GM12878 (cell line): ENCODE measurements around the gene MXD4. TPM values are rescaled to one million over a fixed set of nuclear protein-coding genes. Genes with fewer than 3 reads are reported as not detected.

Experiments used
- BRCA1 ChIP-seq: IDR thresholded peaks from 2 replicates; pipeline ENCODE4 v1.6.1; 2011; ENCODE audit warnings: low read depth, low read length, improper control_type of control experiment
- CREB1 ChIP-seq: IDR thresholded peaks from 2 replicates; pipeline ENCODE4 v1.6.1; 2012; ENCODE audit warnings: low read depth, mild to moderate bottlenecking, inconsistent platforms
- EP300 ChIP-seq, 2 experiments: fragments of 150-350 bp in 1 of 2; IDR thresholded peaks; 2 replicates each; pipeline ENCODE4 v1.6.1; 2011 to 2012; ENCODE audit warnings: low read depth in 2 of 2, low read length in 2 of 2, borderline replicate concordance in 1 of 2, improper control_type of control experiment in 1 of 2, inconsistent platforms in 1 of 2; ENCODE audit not compliant: control insufficient read depth in 1 of 2
- FOXK2 ChIP-seq: fragments of 450-650 bp; IDR thresholded peaks from 2 replicates; pipeline ENCODE4 v1.6.1; 2017; ENCODE audit warnings: mild to moderate bottlenecking, moderate library complexity
- GATAD2B ChIP-seq: fragments of 450-650 bp; conservative IDR thresholded peaks from 2 replicates; pipeline ENCODE4 v1.6.1; 2017; ENCODE audit warnings: low read depth, mild to moderate bottlenecking, moderate library complexity
- NFXL1 ChIP-seq: fragments of 450-650 bp; IDR thresholded peaks from 2 replicates; pipeline ENCODE4 v1.6.1; 2017; ENCODE audit warnings: antibody characterized with exemption, mild to moderate bottlenecking, borderline replicate concordance
- NR2C1 ChIP-seq: fragments of 450-650 bp; IDR thresholded peaks from 2 replicates; pipeline ENCODE4 v1.6.1; 2017; ENCODE audit warnings: antibody characterized with exemption, mild to moderate bottlenecking, moderate library complexity
- PAX5 ChIP-seq: IDR thresholded peaks from 2 replicates; pipeline ENCODE4 v1.6.1; 2011; ENCODE audit warnings: low read depth, low read length, borderline replicate concordance
- PBX3 ChIP-seq: IDR thresholded peaks from 2 replicates; pipeline ENCODE4 v1.6.1; 2011; ENCODE audit warnings: mild to moderate bottlenecking, low read depth, low read length, moderate library complexity; ENCODE audit not compliant: insufficient replicate concordance
- POLR2AphosphoS5 ChIP-seq: IDR thresholded peaks from 2 replicates; pipeline ENCODE4 v1.6.1; 2011; ENCODE audit warnings: mild to moderate bottlenecking, low read length, inconsistent platforms
- RELA ChIP-seq: fragments of 450-650 bp; IDR thresholded peaks from 2 replicates; pipeline ENCODE4 v1.8.0; 2014; ENCODE audit warnings: borderline replicate concordance; ENCODE audit not compliant: partially characterized antibody
- SPI1 ChIP-seq: IDR thresholded peaks from 2 replicates; pipeline ENCODE4 v1.6.1; 2011; ENCODE audit warnings: low read depth, mild to moderate bottlenecking, low read length, moderate library complexity, borderline replicate concordance; ENCODE audit not compliant: insufficient read depth
- SRF ChIP-seq, 2 experiments: IDR thresholded peaks; 2 replicates each; pipeline ENCODE4 v1.6.1; 2011; ENCODE audit warnings: low read depth in 2 of 2, low read length in 2 of 2, mild to moderate bottlenecking in 1 of 2, moderate library complexity in 1 of 2
- TCF12 ChIP-seq: IDR thresholded peaks from 2 replicates; pipeline ENCODE4 v1.6.1; 2011; ENCODE audit warnings: low read depth, mild to moderate bottlenecking, low read length
- YY1 ChIP-seq: IDR thresholded peaks from 2 replicates; pipeline ENCODE4 v1.6.1; 2011; ENCODE audit warnings: low read depth, mild to moderate bottlenecking, low read length
- polyA plus RNA-seq, 11 experiments: library from polyadenylated mRNA; depleted of rRNA in 4 of 11; unstranded in 6 of 11; stranded (reverse) in 5 of 11; fragments of >200 nt; fragmentation: Nextera tagmentation in 4 of 11; fragmentation: Illumina TruSeq in 1 of 11; extraction: Ambion mirVana in 4 of 11; extraction: Trizol in 1 of 11; gene quantifications; 1 replicate in 1 of 11; 2 replicates in 10 of 11; pipeline versions ENCODE4 v1.2.1 to v1.2.3, GENCODE V29; 2011 to 2016; ENCODE audit warnings: inconsistent platforms in 2 of 11, missing spikeins in 2 of 11, low read depth in 1 of 11
- total RNA-seq, 4 experiments: library from RNA; depleted of rRNA in 3 of 4; stranded (reverse); fragments of >200 nt in 3 of 4; fragmentation: Illumina TruSeq in 1 of 4; extraction: Trizol in 1 of 4; gene quantifications; 2 replicates each; pipeline versions ENCODE4 v1.2.1 to v1.2.3, GENCODE V29; 2013 to 2021
- TF ChIP-seq, protein P1 (sequence below): IDR thresholded peaks from 2 replicates; pipeline ENCODE4 v1.6.1; 2012; ENCODE audit warnings: improper control_type of control experiment, low read depth, low read length; ENCODE audit not compliant: insufficient replicate concordance
- TF ChIP-seq, protein P2 (sequence below): IDR thresholded peaks from 2 replicates; pipeline ENCODE4 v1.6.1; 2011; ENCODE audit warnings: low read depth, low read length, improper control_type of control experiment, borderline replicate concordance
- TF ChIP-seq, protein P3 (sequence below): IDR thresholded peaks from 2 replicates; pipeline ENCODE4 v1.6.1; 2012; ENCODE audit warnings: mild to moderate bottlenecking, low read depth, low read length
- TF ChIP-seq, protein P4 (sequence below): fragments of 450-650 bp; IDR thresholded peaks from 2 replicates; pipeline ENCODE4 v1.6.1; 2014; ENCODE audit warnings: mild to moderate bottlenecking

MXD4 gene
- total and polyA plus RNA-seq, 10 of the 15 experiments (the other 5 are each of a cell fraction or from before 2014, with no cell fraction given) = 0.21 to 25.6 (median 5.2) TPM

DNA sequence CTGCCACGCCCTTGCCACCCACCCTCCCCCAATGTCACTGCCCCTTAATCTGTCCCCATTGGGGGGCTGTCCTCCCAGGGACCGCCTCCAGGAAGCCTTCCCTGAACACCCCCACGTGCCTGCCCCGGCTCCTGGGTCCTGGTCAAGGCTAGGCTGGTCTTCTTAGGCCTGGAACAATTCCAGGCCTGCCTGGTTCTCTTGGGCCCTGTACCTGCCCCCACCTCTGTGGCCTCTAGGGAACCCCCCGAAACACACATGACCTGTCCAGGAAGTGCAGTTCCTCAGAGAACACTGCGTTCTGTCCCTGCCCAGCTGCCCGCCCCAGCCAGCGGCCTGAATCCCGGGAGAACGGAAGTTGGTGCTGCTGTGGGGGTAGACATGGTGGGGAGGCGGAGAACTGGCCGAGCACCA, 5.1 kb downstream of the MXD4 start (continued):
- TF ChIP-seq, protein P1, sequence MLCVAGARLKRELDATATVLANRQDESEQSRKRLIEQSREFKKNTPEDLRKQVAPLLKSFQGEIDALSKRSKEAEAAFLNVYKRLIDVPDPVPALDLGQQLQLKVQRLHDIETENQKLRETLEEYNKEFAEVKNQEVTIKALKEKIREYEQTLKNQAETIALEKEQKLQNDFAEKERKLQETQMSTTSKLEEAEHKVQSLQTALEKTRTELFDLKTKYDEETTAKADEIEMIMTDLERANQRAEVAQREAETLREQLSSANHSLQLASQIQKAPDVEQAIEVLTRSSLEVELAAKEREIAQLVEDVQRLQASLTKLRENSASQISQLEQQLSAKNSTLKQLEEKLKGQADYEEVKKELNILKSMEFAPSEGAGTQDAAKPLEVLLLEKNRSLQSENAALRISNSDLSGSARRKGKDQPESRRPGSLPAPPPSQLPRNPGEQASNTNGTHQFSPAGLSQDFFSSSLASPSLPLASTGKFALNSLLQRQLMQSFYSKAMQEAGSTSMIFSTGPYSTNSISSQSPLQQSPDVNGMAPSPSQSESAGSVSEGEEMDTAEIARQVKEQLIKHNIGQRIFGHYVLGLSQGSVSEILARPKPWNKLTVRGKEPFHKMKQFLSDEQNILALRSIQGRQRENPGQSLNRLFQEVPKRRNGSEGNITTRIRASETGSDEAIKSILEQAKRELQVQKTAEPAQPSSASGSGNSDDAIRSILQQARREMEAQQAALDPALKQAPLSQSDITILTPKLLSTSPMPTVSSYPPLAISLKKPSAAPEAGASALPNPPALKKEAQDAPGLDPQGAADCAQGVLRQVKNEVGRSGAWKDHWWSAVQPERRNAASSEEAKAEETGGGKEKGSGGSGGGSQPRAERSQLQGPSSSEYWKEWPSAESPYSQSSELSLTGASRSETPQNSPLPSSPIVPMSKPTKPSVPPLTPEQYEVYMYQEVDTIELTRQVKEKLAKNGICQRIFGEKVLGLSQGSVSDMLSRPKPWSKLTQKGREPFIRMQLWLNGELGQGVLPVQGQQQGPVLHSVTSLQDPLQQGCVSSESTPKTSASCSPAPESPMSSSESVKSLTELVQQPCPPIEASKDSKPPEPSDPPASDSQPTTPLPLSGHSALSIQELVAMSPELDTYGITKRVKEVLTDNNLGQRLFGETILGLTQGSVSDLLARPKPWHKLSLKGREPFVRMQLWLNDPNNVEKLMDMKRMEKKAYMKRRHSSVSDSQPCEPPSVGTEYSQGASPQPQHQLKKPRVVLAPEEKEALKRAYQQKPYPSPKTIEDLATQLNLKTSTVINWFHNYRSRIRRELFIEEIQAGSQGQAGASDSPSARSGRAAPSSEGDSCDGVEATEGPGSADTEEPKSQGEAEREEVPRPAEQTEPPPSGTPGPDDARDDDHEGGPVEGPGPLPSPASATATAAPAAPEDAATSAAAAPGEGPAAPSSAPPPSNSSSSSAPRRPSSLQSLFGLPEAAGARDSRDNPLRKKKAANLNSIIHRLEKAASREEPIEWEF = no peak
- TF ChIP-seq CREB1 (no peak), NR2C1 (0 out of 2 replicates have a peak, but pooled peaks have one; percentile 3), TCF12 (no peak), SPI1 (peak; percentile 38; the same call in 1 of the 2 replicates), GATAD2B (no peak), PAX5 (no peak), EP300 (IDR thresholded peaks at IDR 0.05; ENCODE audit: borderline replicate concordance in 1 of 2, control insufficient read depth in 1 of 2, low read depth in 2 of 2, low read length in 2 of 2) (no peak), FOXK2 (no peak), POLR2AphosphoS5 (no peak), YY1 (no peak), SRF (IDR thresholded peaks at IDR 0.05; ENCODE audit: low read depth in 2 of 2, low read length in 2 of 2) (no peak), PBX3 (no peak), RELA (no peak), NFXL1 (no peak), BRCA1 (no peak)
- TF ChIP-seq, protein P2, sequence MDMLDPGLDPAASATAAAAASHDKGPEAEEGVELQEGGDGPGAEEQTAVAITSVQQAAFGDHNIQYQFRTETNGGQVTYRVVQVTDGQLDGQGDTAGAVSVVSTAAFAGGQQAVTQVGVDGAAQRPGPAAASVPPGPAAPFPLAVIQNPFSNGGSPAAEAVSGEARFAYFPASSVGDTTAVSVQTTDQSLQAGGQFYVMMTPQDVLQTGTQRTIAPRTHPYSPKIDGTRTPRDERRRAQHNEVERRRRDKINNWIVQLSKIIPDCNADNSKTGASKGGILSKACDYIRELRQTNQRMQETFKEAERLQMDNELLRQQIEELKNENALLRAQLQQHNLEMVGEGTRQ = no peak
- TF ChIP-seq, protein P3, sequence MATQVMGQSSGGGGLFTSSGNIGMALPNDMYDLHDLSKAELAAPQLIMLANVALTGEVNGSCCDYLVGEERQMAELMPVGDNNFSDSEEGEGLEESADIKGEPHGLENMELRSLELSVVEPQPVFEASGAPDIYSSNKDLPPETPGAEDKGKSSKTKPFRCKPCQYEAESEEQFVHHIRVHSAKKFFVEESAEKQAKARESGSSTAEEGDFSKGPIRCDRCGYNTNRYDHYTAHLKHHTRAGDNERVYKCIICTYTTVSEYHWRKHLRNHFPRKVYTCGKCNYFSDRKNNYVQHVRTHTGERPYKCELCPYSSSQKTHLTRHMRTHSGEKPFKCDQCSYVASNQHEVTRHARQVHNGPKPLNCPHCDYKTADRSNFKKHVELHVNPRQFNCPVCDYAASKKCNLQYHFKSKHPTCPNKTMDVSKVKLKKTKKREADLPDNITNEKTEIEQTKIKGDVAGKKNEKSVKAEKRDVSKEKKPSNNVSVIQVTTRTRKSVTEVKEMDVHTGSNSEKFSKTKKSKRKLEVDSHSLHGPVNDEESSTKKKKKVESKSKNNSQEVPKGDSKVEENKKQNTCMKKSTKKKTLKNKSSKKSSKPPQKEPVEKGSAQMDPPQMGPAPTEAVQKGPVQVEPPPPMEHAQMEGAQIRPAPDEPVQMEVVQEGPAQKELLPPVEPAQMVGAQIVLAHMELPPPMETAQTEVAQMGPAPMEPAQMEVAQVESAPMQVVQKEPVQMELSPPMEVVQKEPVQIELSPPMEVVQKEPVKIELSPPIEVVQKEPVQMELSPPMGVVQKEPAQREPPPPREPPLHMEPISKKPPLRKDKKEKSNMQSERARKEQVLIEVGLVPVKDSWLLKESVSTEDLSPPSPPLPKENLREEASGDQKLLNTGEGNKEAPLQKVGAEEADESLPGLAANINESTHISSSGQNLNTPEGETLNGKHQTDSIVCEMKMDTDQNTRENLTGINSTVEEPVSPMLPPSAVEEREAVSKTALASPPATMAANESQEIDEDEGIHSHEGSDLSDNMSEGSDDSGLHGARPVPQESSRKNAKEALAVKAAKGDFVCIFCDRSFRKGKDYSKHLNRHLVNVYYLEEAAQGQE = no peak
- TF ChIP-seq, protein P4, sequence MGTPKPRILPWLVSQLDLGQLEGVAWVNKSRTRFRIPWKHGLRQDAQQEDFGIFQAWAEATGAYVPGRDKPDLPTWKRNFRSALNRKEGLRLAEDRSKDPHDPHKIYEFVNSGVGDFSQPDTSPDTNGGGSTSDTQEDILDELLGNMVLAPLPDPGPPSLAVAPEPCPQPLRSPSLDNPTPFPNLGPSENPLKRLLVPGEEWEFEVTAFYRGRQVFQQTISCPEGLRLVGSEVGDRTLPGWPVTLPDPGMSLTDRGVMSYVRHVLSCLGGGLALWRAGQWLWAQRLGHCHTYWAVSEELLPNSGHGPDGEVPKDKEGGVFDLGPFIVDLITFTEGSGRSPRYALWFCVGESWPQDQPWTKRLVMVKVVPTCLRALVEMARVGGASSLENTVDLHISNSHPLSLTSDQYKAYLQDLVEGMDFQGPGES = no peak
